ENCODE measurements around the gene SEMA6D.

Gene SEMA6D

GRCh38 chr15:47792231-47792630 is 74.9 kb downstream of the SEMA6D start:
- no peak for DNase-seq

DNA sequence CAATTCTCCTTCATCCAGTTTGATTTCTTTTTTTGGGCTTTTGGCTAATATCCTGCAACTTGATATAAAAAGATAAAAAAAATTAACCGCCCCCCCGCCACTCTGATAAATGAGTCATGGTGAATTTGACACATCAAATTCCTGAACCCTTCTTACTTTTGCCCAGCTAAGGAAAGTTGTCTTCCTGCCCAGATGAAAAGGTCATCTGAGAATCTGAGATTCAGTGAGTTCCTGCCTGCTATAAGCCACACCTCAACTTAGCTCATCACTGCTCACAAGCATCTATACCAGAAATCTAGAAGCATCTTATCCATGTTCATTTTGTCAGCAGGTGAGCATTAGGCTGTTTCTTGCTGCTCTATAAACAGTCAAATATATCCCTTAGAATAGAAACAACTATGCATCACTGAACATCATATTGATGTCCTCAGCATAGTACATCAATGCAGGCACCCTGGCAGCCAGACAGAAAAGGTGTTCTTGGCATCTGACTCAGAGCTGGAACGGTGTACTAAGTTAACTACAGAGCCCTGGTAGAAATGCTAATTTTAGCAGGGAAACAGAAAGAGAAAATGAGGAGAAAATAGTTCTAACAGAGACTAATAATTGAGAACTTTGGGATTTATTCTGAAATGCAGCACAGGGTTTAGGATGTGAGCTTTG is 77.1 kb downstream of the SEMA6D start:
- no peak for DNase-seq

DNA sequence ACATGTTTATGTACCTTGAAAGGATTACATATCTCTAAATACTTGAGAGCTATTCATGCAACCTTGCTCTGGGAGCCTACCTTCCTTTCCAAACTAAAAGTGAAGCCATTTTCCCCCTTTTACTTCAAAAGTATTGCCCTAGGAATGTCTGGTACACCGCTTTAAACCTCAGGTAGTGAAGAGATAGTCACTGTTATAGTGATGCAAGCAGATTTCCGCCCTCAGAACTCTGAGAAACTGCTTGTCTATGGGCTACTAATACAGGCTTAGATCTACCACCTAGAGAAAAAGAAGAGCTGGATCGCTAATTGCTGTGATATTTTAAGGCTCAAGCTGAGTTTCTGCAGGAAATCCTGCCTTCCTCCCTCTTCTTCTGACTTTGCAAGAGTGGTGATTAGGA is 78.6 kb downstream of the SEMA6D start:
- DNase-seq = no peak

DNA sequence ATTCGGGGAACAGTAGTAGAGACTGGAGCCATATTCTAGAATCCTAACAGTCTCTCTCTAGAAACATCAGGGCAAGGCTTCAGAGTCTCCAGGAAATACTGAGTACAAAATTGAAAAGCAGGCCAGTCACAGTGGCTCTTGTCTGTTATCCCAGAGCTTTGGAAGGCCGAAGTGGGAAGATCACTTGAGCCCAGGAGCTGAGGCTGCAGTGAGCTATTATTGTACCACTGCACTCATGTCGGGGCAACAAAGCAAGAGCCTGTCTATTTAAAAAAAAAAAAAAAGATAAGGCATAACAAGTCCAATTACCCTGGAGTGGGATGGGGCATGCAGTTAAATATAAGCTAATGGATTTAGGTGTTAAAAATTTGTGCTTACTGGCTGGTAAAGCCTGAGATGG is 79.0 kb downstream of the SEMA6D start:
- no peak for DNase-seq

- no peak for DNase-seq
These were observed 79.5 kb downstream of the SEMA6D start for GRCh38 chr15:47796830-47797229.

- no peak for DNase-seq
These were observed 84.2 kb downstream of the SEMA6D start for GRCh38 chr15:47801522-47801921.

DNA sequence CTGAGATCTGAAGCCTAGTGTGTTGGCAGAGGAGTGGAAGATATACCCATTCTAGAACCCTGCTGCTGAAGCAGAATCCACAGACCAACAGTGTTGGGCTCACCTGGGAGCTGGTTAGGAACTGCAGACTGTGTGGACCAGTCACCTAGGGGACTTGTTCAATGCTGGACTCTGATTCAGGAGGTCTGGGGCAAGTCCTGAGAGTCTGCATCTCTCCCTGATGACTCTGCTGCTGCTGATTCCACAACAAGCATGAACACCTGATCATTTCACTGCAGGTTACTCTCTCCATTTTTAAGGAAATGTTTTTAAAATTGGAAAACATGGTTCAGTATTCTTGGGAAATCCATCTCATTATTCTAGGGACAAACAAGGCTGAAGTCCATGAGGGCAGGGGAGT is 84.9 kb downstream of the SEMA6D start:
- DNase-seq = no peak

- DNase-seq = no peak
These were observed 86.5 kb downstream of the SEMA6D start for GRCh38 chr15:47803767-47804166.

DNA sequence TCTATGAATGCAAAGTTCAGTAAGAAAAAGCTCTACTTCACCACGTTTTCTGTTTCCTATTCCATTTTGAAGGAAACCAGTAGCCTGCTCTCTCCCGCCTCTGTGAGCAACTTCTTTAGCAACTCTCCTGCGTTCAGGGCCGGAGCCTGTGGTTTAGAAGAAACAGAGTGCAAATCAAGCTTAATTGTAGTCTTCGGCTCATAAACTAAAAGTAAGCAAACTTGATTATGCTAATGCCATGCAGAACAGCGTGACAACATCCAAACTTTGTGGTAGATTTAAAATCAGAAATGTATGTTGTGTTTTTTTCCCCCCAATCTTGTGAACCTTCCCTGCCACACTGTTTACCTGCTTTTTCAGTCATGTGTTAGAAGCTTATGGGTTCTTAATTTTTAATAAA is 87.4 kb downstream of the SEMA6D start:
- no peak for DNase-seq

GRCh38 chr15:47806008-47806407 is 88.7 kb downstream of the SEMA6D start:
- no peak for DNase-seq

DNA sequence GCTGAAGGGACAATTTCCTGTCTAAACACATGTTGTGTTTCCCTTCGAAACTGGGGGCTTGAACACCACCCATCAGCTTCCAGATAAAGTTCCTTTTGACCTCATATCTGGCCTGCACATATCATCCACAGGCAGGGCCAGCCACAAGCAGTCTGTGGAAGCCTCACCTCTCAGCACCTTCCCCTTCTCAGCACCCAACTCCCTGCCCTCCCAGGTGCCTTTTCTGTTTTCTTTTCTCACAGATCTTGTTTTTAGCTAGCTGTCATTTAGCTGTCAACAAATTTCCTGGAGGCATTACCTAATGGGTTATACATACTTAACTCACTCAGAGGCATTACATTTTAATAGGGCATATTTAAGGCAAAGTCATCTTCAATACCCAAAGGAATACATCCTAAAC is 93.9 kb downstream of the SEMA6D start:
- no peak for DNase-seq

GRCh38 chr15:47812470-47812999 is 95.2 kb downstream of the SEMA6D start:
- no peak for DNase-seq

DNA sequence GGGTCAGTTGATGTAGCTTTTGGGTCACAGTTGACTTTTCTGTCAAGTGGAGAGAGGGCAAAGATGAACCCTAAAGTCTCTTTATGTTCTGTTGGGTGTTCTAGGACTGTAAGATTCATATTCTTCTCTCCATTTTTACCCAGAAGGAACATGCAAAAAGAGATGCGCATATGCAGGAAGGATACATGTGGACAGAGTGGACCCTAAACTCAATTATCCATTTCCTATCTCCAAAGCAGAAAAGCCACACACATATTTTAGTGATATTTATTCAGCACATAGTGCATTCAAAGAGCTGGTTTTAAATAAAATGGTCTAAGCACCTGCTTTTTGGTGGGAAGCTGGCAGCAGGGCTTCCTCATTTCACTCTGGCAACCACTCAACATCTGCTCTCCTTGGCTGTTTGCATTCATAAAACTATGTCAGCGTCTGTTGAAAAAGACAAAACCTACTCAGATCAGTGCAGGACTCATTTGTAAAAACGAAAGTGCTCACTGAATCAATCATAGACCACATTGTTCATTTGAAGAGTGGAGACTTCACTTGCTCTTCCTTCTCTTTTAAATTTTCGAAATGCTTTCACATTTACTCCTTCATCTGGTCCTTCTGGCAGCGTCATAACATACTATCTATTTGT is 96.6 kb downstream of the SEMA6D start:
- no peak for DNase-seq

DNA sequence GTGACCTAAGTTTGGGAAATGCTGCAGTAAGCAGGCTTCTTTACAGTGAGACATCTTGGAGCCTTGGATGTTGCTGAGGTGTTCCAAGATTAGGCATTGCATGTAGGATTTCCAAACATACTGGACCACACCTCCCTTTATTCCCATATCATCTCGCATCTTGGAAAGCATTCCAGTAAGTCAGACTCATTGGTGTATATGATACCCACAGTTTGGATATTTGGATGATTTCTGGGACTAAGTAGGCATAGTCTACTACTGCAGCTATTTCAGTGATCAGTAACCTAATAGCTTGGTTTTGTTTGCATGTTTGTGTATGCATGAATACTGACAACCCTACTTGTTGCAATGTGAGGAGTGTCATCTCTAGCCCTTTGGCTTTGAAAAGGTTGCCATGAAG is 97.3 kb downstream of the SEMA6D start:
- no peak for DNase-seq

- no peak for DNase-seq
These were observed 100.8 kb downstream of the SEMA6D start for GRCh38 chr15:47817969-47818548.

DNA sequence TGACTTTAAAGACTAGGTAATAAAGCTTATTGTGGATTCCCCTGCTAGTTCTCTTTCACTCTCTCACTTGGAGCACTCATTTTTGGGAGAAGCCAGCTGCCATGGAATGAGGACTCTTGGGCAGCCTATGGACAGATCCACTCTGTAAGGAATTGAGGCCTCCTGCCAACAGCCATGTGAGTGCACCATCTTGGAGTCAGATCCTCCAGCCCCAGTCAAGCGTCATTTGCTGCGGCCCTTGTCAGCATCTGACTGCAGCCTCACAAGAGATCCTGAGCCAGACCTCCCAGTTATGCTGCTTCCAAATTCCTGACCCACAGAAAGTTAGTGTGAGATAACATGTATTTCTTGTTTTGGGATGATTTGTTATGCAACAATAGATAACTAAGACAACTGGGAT is 101.9 kb downstream of the SEMA6D start:
- no peak for DNase-seq

- DNase-seq = no peak
These were observed 102.9 kb downstream of the SEMA6D start for GRCh38 chr15:47820057-47820746.

DNA sequence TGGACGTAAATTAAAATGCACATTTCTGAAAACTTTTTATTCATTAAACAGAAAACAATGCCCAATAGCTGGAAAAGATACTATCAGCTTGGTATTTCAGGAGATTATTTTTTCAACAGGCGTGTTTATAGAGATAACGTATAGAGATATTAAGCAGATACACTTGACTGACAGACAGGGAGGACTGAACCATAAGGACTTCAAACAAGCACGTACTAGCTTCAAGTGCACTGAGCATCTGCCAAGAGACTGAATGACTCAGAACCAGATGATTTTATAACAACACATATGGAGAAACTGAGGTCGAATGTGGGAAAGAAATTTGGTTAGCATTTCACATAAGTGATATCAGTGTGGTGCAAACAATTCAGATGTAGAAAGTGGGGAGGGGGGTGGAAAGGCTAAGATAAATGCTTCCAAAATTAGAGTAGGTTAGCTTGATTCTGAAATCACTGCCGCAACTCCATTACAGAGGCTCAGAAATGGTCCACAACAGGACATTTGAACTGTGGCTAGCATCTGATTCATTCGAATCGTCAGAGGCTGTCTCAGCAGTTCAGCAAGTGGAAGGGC is 103.5 kb downstream of the SEMA6D start:
- no peak for DNase-seq

- DNase-seq = no peak
These were observed 104.7 kb downstream of the SEMA6D start for GRCh38 chr15:47822048-47822447.

Measured in 8988T (cell line).